HepG2 (cell line): ENCODE data around the gene SETD7.

ENCODE experiments used
- NFYB ChIP-seq: sonication (generic); formaldehyde crosslinking; IDR thresholded peaks from 2 replicates; pipeline ENCODE4 v1.4.0; 2020; ENCODE audit warnings: missing genetic modification reagents
- RFX1 ChIP-seq: fragments of 450-650 bp; IDR thresholded peaks from 2 replicates; pipeline ENCODE4 v1.6.1; 2017
- SSRP1 ChIP-seq: IDR thresholded peaks from 2 replicates; pipeline ENCODE4 v1.6.1; 2016; ENCODE audit warnings: control low read depth
- ZNF850 ChIP-seq: sonication (generic); formaldehyde crosslinking; conservative IDR thresholded peaks from 2 replicates; pipeline ENCODE4 v1.9.0; 2021; ENCODE audit warnings: mild to moderate bottlenecking, missing genetic modification reagents

- TF ChIP-seq NFYB = no peak
- TF ChIP-seq RFX1 = no peak
- TF ChIP-seq SSRP1 (CRISPR knock-in tag) = no peak
- TF ChIP-seq ZNF850 = no peak
Measured at GRCh38 chr4:139550724-139551429, 5.1 kb downstream of the SETD7 start.
